DND-41 (cell line): ENCODE data around the gene LSS.

Experiments
- ATAC-seq: fragments of 200-7000 bp; cut with Tn5 transposase; 3 replicates; pipeline ENCODE4 v1.9.1; 2021; ENCODE audit warnings: low read depth; ENCODE audit not compliant: insufficient read depth
- DNase-seq: peaks from one replicate; pipeline ENCODE4 v3.0.0-alpha.2; 2020
- H2AFZ ChIP-seq: 2 replicates; pipeline ENCODE4 v1.6.0; 2012; ENCODE audit warnings: low read depth, low read length
- H3K27ac ChIP-seq: 2 replicates; pipeline ENCODE4 v1.5.1; 2012; ENCODE audit warnings: low read length, inconsistent platforms
- H3K27me3 ChIP-seq: fragments of 200-600 bp; sonication (generic); 2 replicates; pipeline ENCODE4 v1.6.0; 2012; ENCODE audit warnings: low read length, mild to moderate bottlenecking, inconsistent platforms; ENCODE audit not compliant: insufficient read depth, poor library complexity
- H3K36me3 ChIP-seq: 2 replicates; pipeline ENCODE4 v1.5.1; 2012; ENCODE audit warnings: low read length, inconsistent platforms; ENCODE audit not compliant: insufficient read depth
- H3K4me1 ChIP-seq: 2 replicates; pipeline ENCODE4 v1.5.1; 2012; ENCODE audit warnings: mild to moderate bottlenecking, low read length; ENCODE audit not compliant: insufficient read depth
- H3K4me2 ChIP-seq: 2 replicates; pipeline ENCODE4 v1.6.0; 2012; ENCODE audit warnings: mild to moderate bottlenecking, moderate library complexity, low read length, inconsistent platforms; ENCODE audit not compliant: insufficient read depth
- H3K4me3 ChIP-seq, 2 experiments: fragments of 200-600 bp in 1 of 2; shearing (Covaris generic) in 1 of 2; 2 replicates each; pipeline ENCODE4 v1.5.1; 2012 to 2016; ENCODE audit warnings: inconsistent platforms in 2 of 2, low read length in 2 of 2, mild to moderate bottlenecking in 2 of 2, low read depth in 1 of 2, moderate library complexity in 1 of 2
- H3K79me2 ChIP-seq: 2 replicates; pipeline ENCODE4 v1.6.0; 2012; ENCODE audit warnings: low read length, inconsistent platforms; ENCODE audit not compliant: insufficient read depth
- H3K9ac ChIP-seq: 2 replicates; pipeline ENCODE4 v1.6.0; 2012; ENCODE audit warnings: low read depth, mild to moderate bottlenecking, inconsistent platforms, low read length, moderate library complexity
- H3K9me3 ChIP-seq: 2 replicates; pipeline ENCODE4 v1.5.1; 2012; ENCODE audit warnings: low read length, moderate library complexity, mild to moderate bottlenecking, inconsistent platforms; ENCODE audit not compliant: insufficient read depth, severe bottlenecking
- H4K20me1 ChIP-seq: 2 replicates; pipeline ENCODE4 v1.6.0; 2012; ENCODE audit warnings: low read length; ENCODE audit not compliant: insufficient read depth
- CTCF ChIP-seq: IDR thresholded peaks from 2 replicates; pipeline ENCODE4 v1.5.1; 2012; ENCODE audit warnings: borderline replicate concordance, low read length, moderate library complexity, mild to moderate bottlenecking; ENCODE audit not compliant: poor library complexity, severe bottlenecking; ENCODE audit errors: extremely low read depth
- EZH2 ChIP-seq: IDR thresholded peaks from 3 replicates; pipeline ENCODE4 v1.6.1; 2012; ENCODE audit warnings: borderline replicate concordance, low read depth, mild to moderate bottlenecking, moderate library complexity, low read length, inconsistent platforms; ENCODE audit not compliant: severe bottlenecking

The LSS gene

DNA sequence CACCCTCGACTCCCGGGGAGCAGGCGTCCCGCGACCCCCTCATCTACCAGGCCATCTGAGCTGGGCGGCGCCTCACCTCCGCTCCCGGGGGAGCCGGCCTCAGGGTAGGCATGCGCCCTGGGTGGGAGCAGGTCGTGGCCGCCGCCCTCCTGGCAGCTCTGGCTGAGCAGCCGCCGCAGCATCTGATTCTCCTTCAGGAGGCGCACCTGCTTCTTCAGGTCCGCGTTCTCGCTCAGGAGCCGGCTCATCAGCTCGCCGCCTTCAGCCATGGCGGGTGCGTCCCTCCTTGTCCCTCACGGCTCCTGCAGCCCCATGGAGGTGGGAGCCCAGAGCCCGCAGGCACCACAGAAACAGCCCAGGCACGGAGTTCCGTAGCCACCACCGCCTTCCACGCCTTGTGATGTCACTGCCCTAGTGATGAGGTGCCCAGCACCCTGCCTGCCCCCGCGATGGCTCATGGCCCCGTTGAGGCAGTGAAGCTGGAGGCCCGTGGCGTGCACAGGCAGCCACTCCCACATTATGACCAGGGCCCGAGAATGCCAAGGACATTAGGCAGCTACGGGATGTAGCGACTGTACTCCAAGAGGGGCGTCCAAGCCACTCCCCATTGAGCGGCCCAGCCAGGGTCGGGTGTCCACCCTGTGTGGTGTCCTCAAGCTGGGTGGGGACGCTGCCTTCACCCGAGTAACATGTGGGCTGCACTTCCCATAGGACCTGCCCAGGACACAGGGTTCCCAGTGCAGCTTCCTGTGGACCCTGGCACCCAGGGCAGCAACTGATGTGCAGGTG lies 45.8 kb downstream of the LSS start:
- H3K4me2 ChIP-seq: no peak overlapping the region

DNA sequence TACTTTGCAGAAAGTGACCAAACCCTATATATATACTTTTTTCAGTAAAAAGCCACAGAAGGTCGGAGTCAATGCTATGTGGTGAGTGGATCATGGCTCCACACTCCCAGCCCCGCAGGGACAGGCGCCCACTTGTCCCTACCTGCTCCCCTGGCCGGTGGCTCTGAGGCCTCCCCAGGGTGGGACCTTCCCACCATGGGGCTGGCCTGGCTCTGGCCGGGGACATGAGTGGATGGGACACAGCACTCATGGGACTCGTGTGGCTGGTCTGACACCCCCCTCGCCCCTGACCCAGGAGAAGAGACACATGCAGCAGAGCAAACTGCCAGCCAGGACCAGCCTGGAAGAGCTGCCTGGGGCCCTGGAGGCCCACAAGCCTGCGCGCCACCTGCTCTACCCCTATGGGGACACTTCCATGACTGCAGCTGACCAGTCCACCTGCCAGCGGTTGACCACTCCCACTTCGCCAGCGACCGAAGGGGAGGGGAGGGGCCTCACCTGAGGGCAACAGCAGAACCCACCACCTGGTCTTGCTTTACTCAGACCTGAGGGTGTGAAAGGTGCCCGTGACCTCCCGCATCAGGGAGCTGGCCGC lies 46.5 kb downstream of the LSS start:
- DNase-seq (no peak), ATAC-seq (no peak)
- Histone ChIP-seq H3K4me2 (no peak overlapping the region), H3K9me3 (no peaks in the 10 kb centered on the region), H3K4me1 (peaks cover 8% of the 10 kb centered on the region), H3K9ac (no peak overlapping the region), H3K27me3 (no peaks in the 10 kb centered on the region), H3K79me2 (no peaks in the 10 kb centered on the region), H3K36me3 (no peaks in the 10 kb centered on the region), H4K20me1 (no peaks in the 10 kb centered on the region), H2AFZ (no peak overlapping the region), H3K27ac (no peak overlapping the region), H3K4me3 (no peak overlapping the region)
- no peak for TF ChIP-seq EZH2
- no peak for TF ChIP-seq CTCF

More for the DNA sequence above, 45.8 kb downstream of the LSS start:
- Histone ChIP-seq H2AFZ (no peak overlapping the region), H3K36me3 (no peaks in the 10 kb centered on the region), H4K20me1 (no peaks in the 10 kb centered on the region), H3K4me3 (no peak overlapping the region), H3K9ac (no peak overlapping the region), H3K27ac (no peak overlapping the region), H3K79me2 (no peaks in the 10 kb centered on the region), H3K27me3 (no peaks in the 10 kb centered on the region), H3K4me1 (peaks cover 8% of the 10 kb centered on the region), H3K9me3 (no peaks in the 10 kb centered on the region)
- ATAC-seq (no peak), DNase-seq (no peak)
- no peak for TF ChIP-seq CTCF
- no peak for TF ChIP-seq EZH2

GRCh38 chr21:46181436-46181835 lies 47.1 kb downstream of the LSS start:
- no peak overlapping the region for H3K4me2 ChIP-seq
- H3K9me3 ChIP-seq: no peaks in the 10 kb centered on the region
- H2AFZ ChIP-seq: no peak overlapping the region
- no peaks in the 10 kb centered on the region for H3K27me3 ChIP-seq
- no peak overlapping the region for H3K27ac ChIP-seq
- ATAC-seq (no peak), DNase-seq (no peak)
- no peaks in the 10 kb centered on the region for H4K20me1 ChIP-seq
- no peak overlapping the region for H3K9ac ChIP-seq
- no peak for TF ChIP-seq EZH2
- TF ChIP-seq CTCF: no peak
- no peaks in the 10 kb centered on the region for H3K36me3 ChIP-seq
- H3K79me2 ChIP-seq: no peaks in the 10 kb centered on the region
- H3K4me3 ChIP-seq: no peak overlapping the region
- peaks cover 8% of the 10 kb centered on the region for H3K4me1 ChIP-seq
